Sigmoid colon (tissue), 3 donors: ENCODE results near the gene PPP2R5A.

Experiments
- CTCF ChIP-seq, 4 experiments: fragments of 450-650 bp in 3 of 4; fragments of 200-600 bp in 1 of 4; IDR thresholded peaks; one replicate each; pipeline ENCODE4 v1.5.1; 2016 to 2019; ENCODE audit warnings: antibody characterized with exemption in 4 of 4, mild to moderate bottlenecking in 3 of 4, moderate library complexity in 2 of 4
- POLR2A ChIP-seq, 2 donors: fragments of 450-650 bp; IDR thresholded peaks; one replicate each; pipeline ENCODE4 v1.6.1; 2016; ENCODE audit warnings: antibody characterized with exemption in 2 of 2, mild to moderate bottlenecking in 2 of 2, moderate library complexity in 2 of 2

- TF ChIP-seq POLR2A (IDR thresholded peaks at IDR 0.05) (no peak), CTCF (IDR thresholded peaks at IDR 0.05) (no peak)
Measured at GRCh38 chr1:212242985-212243308, 42.3 kb upstream of the PPP2R5A start.
